Osteocyte (in vitro differentiated cells): ENCODE data around the gene REG1A. TPM values are rescaled to one million over a fixed set of nuclear protein-coding genes. Genes with fewer than 3 reads are reported as not detected.

Experiments
- DNase-seq: peaks from one replicate; pipeline ENCODE4 v3.0.0; 2021; ENCODE audit warnings: mixed read lengths; ENCODE audit not compliant: unreplicated experiment; ENCODE audit errors: extremely low spot score
- H3K27ac Mint-ChIP-seq: one replicate; pipeline ENCODE4 v1.8.0; 2021; ENCODE audit warnings: mild to moderate bottlenecking, mixed read lengths; ENCODE audit not compliant: unreplicated experiment
- H3K27me3 Mint-ChIP-seq: one replicate; pipeline ENCODE4 v1.8.0; 2021; ENCODE audit warnings: mixed read lengths; ENCODE audit not compliant: unreplicated experiment
- H3K36me3 Mint-ChIP-seq: one replicate; pipeline ENCODE4 v1.8.0; 2021; ENCODE audit warnings: mixed read lengths; ENCODE audit not compliant: unreplicated experiment
- H3K4me1 Mint-ChIP-seq: one replicate; pipeline ENCODE4 v1.8.0; 2021; ENCODE audit warnings: mixed read lengths; ENCODE audit not compliant: unreplicated experiment
- H3K4me3 Mint-ChIP-seq: one replicate; pipeline ENCODE4 v1.8.0; 2021; ENCODE audit warnings: mild to moderate bottlenecking, moderate library complexity, mixed read lengths; ENCODE audit not compliant: unreplicated experiment
- H3K9me3 Mint-ChIP-seq: one replicate; pipeline ENCODE4 v1.8.0; 2021; ENCODE audit warnings: mixed read lengths; ENCODE audit not compliant: unreplicated experiment
- CTCF ChIP-seq: fragments of 200-600 bp; sonication (generic); IDR thresholded peaks from 2 replicates; pipeline ENCODE4 v1.5.0; 2021; ENCODE audit warnings: antibody characterized with exemption, mild to moderate bottlenecking, moderate library complexity
- total RNA-seq: library from RNA; stranded (reverse); gene quantifications from 2 replicates; pipeline ENCODE4 v1.2.1, GENCODE V29; 2021

The REG1A gene
- total RNA-seq, 1 donor from 2014 or later: not detected

GRCh38 chr2:79131687-79132086 is 11.4 kb downstream of the REG1A start:
- H3K4me1 Mint-ChIP-seq: no peaks in the 10 kb centered on the region
- DNase-seq: no peak
- H3K36me3 Mint-ChIP-seq: no peaks in the 10 kb centered on the region
- peaks cover 28% of the 10 kb centered on the region for H3K9me3 Mint-ChIP-seq
- H3K4me3 Mint-ChIP-seq: no peak overlapping the region
- TF ChIP-seq CTCF: no peak
- no peak overlapping the region for H3K27ac Mint-ChIP-seq
- no peaks in the 10 kb centered on the region for H3K27me3 Mint-ChIP-seq

- Mint-ChIP-seq H3K4me3 (no peak overlapping the region), H3K4me1 (no peaks in the 10 kb centered on the region), H3K27ac (no peak overlapping the region), H3K9me3 (peaks cover 32% of the 10 kb centered on the region), H3K36me3 (no peaks in the 10 kb centered on the region), H3K27me3 (no peaks in the 10 kb centered on the region)
- DNase-seq: no peak
- TF ChIP-seq CTCF: no peak
Observed at GRCh38 chr2:79138385-79138784, 18.1 kb downstream of the REG1A start.

GRCh38 chr2:79139423-79139822 is 19.1 kb downstream of the REG1A start:
- no peak overlapping the region for H3K27ac Mint-ChIP-seq
- DNase-seq: no peak
- no peaks in the 10 kb centered on the region for H3K4me1 Mint-ChIP-seq
- no peaks in the 10 kb centered on the region for H3K36me3 Mint-ChIP-seq
- no peak for TF ChIP-seq CTCF
- peaks cover 32% of the 10 kb centered on the region for H3K9me3 Mint-ChIP-seq
- no peak overlapping the region for H3K4me3 Mint-ChIP-seq
- H3K27me3 Mint-ChIP-seq: no peaks in the 10 kb centered on the region

GRCh38 chr2:79155826-79156476 is 35.7 kb downstream of the REG1A start:
- no peaks in the 10 kb centered on the region for H3K4me1 Mint-ChIP-seq
- H3K36me3 Mint-ChIP-seq: no peaks in the 10 kb centered on the region
- no peak overlapping the region for H3K27ac Mint-ChIP-seq
- H3K4me3 Mint-ChIP-seq: no peak overlapping the region
- peaks cover 33% of the 10 kb centered on the region for H3K9me3 Mint-ChIP-seq
- no peaks in the 10 kb centered on the region for H3K27me3 Mint-ChIP-seq
- no peak for TF ChIP-seq CTCF
- DNase-seq: no peak

GRCh38 chr2:79159030-79159429 is 38.7 kb downstream of the REG1A start:
- H3K4me1 Mint-ChIP-seq: no peaks in the 10 kb centered on the region
- no peaks in the 10 kb centered on the region for H3K36me3 Mint-ChIP-seq
- no peak for DNase-seq
- no peak overlapping the region for H3K4me3 Mint-ChIP-seq
- peaks cover 34% of the 10 kb centered on the region for H3K9me3 Mint-ChIP-seq
- TF ChIP-seq CTCF: no peak
- H3K27me3 Mint-ChIP-seq: no peaks in the 10 kb centered on the region
- no peak overlapping the region for H3K27ac Mint-ChIP-seq
